Renal cortex interstitium (tissue), 15 donors: ENCODE results near the gene RHBDF1. TPM values are rescaled to one million over a fixed set of nuclear protein-coding genes. Genes with fewer than 3 reads are reported as not detected.

Source experiments
- DNase-seq, 11 donors: peaks; one replicate each; pipeline ENCODE4 v3.0.0-alpha.2; 2013; ENCODE audit warnings: low read depth in 9 of 11, low spot score in 4 of 11; ENCODE audit errors: extremely low read depth in 1 of 11
- long read RNA-seq, 16 experiments: transcript quantifications; one replicate each; lab custom pipeline, GENCODE V29; 2026
- polyA plus RNA-seq, 3 donors: library from polyadenylated mRNA; unstranded; fragments of 120-200 nt; gene quantifications; one replicate each; pipeline ENCODE4 v1.2.1, GENCODE V29; 2013; ENCODE audit not compliant: insufficient read length in 3 of 3

The RHBDF1 gene
- polyA plus RNA-seq: 10 to 100 TPM; 22.0 to 30.6 (median 25.7) TPM
- long read RNA-seq, donor 1: 0 reads
- long read RNA-seq, donor 2: 0 reads
- long read RNA-seq, donor 3: 0 reads
- long read RNA-seq, donor 4, partial matches to known transcripts: 0 of 3 reads
- long read RNA-seq, donor 4, other reads (novel, unspliced or antisense): 0 of 3 reads
- long read RNA-seq, donor 5: 0 reads
- long read RNA-seq, donor 6, partial matches to known transcripts: 0 of 1 reads
- long read RNA-seq, donor 6, other reads (novel, unspliced or antisense): 0 of 1 reads
- long read RNA-seq, donor 7: 0 reads
- long read RNA-seq, donor 8: 0 reads
- long read RNA-seq, donor 9, partial matches to known transcripts: 0 of 2 reads
- long read RNA-seq, donor 9, other reads (novel, unspliced or antisense): 0 of 2 reads
- long read RNA-seq, donor 10, partial matches to known transcripts: 0 of 2 reads
- long read RNA-seq, donor 10, other reads (novel, unspliced or antisense): 0 of 2 reads
- long read RNA-seq, donor 11, partial matches to known transcripts: 0 of 3 reads
- long read RNA-seq, donor 11, other reads (novel, unspliced or antisense): 0 of 3 reads
- long read RNA-seq, donor 12, partial matches to known transcripts: 0 of 1 reads
- long read RNA-seq, donor 12, other reads (novel, unspliced or antisense): 0 of 1 reads
- long read RNA-seq, donor 13: 0 reads
- long read RNA-seq, donor 14, partial matches to known transcripts: 0 of 1 reads
- long read RNA-seq, donor 14, other reads (novel, unspliced or antisense): 0 of 1 reads
- long read RNA-seq, donor 15, partial matches to known transcripts: 0 of 3 reads
- long read RNA-seq, donor 15, other reads (novel, unspliced or antisense): 0 of 3 reads
- long read RNA-seq, donor 16, partial matches to known transcripts: 0 of 4 reads
- long read RNA-seq, donor 16, other reads (novel, unspliced or antisense): 0 of 4 reads

- no peak for DNase-seq
Measured at GRCh38 chr16:72561-73548, at the start of gene RHBDF1. TSS of gene RHBDF1 (minus strand) at chr16:72631. CDS start at chr16:65015, 7,616 bp downstream.

- no peak for DNase-seq
Measured at GRCh38 chr16:120756-121155, 48.3 kb upstream of the RHBDF1 start.

DNA sequence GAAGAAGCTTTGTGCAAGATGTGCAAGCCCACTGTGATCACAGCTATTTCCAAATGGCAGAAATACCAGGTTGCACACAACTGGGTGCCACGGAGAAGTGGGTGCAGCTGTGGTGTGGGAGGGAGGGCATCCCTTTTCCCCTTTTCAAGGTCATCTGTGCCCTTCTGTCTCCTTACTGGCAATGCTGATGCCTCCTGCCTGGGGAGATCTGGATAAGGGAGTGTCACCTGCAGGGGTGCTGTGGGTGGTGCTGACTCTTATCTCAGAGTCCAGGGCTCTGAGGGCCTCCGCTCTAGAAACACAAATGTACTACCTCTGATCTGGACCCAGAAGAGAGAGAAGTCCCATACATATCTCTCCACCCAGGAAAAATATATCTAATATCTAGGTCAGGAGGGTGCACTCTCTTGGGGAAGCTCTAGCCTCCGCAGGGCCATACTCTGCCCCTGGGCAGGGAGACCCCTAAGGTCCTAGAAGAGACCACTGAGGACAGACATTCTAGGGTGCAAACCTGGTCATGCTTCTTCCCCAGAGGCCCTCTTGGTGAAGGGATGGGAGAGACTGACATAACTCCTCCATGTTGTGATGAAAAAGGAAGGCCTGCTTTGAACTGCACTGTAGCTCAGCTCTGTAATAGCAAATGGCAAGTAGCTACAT lies 47.5 kb upstream of the RHBDF1 start:
- no peak for DNase-seq

DNA sequence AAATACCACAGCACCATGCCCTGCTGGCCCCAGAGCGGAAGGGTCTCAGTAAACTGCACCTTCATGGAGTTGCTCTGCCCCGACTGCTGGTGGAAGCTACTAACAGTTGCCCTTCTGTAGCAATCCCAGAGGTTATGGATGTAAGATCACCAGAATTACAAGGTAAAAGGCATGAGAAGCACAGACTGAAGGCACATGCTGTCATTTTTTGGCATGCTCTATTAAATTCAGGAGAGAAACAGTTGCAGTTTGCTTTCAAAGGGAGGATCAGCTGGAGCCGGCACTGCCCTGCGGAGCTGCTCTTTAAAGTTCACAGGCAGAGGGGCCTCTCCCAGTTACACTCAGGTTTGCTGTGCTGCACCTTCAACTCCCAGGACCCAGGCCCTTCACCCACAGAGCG lies 46.9 kb upstream of the RHBDF1 start:
- no peak for DNase-seq

DNA sequence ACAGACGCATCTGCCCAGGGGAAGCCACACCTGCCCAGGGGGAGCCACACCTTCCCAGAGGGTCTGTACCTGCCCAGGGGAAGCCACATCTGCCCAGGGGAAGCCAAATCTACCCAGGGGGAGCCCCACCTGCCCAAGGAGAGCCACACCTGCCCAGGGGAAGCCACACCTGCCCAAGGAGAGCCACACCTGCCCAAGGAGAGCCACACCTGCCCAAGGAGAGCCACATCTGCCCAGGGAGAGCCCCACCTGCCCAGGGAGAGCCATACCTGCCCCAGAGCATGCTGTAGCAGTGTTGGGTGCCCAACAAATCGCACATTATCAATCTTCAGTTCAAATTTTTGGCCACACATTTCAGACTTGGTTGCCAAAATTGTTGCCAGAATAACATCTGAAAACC lies 46.4 kb upstream of the RHBDF1 start:
- DNase-seq: no peak

DNA sequence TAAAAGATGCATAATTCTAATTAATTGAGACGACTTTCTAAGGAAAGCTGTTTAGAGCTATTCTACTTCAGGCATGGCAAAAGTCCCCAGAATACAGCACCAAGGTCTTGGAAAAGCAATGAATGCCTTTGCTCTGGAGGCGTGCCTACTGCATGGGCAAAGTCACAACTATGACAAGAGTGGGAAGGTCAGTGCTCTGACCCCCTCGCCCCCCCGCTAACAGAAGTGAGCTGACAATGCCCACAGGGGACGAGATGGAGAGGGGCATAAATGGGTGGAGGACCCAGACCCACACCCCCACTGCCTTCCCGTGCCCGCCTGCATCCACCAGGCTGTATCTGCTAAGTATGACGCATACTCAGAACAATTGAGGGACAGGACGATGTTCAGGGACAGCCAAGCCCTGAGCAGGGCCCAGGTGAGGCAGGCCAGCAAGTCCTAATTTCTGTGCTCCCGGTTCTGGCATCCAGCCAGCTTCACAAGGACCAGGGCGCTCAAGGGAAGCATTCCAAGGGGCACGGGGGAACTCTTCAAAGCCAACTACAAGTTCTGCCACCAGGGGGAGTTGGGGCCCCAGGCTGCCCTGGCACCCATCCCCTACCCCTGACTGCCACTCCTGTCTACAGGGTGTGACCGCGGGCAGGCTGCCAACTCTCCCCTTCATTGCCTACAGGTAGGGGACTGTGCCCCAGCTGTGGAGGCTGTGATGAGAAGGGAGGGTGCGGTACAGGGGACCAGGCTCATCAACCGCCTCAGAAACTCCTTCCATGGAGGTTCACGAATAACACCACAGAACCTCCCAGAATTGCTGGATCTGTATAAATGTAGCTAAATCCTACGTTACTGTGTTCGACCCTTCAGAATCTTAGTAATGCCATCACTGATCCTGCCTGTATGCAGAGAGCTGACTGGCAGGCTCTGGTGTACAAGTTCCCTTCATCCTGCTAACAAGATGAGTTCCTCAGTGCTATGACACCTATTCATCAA lies 45.2 kb upstream of the RHBDF1 start:
- DNase-seq: peak in 5 of 11 donors; percentile 37 to 62 (median 49)

DNA sequence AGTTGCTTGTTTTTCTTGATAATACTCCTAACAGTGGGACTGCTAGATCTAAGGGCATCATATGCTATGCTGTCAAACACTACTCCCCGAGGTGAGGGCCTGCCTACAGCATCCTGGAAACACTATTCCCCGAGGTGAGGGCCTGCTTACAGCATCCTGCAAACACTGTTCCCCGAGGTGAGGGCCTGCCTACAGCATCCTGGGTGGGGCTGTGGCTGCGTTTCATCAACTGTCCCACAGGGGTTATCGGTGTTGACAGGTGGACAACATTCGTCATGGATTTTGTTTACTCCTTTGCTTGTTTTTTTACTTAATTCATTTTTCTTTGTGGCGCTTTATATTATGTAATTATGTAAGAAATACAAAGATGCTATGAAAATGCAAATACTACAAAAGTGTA lies 43.6 kb upstream of the RHBDF1 start:
- no peak for DNase-seq

GRCh38 chr16:114327-114726 lies 41.9 kb upstream of the RHBDF1 start:
- DNase-seq: no peak

DNA sequence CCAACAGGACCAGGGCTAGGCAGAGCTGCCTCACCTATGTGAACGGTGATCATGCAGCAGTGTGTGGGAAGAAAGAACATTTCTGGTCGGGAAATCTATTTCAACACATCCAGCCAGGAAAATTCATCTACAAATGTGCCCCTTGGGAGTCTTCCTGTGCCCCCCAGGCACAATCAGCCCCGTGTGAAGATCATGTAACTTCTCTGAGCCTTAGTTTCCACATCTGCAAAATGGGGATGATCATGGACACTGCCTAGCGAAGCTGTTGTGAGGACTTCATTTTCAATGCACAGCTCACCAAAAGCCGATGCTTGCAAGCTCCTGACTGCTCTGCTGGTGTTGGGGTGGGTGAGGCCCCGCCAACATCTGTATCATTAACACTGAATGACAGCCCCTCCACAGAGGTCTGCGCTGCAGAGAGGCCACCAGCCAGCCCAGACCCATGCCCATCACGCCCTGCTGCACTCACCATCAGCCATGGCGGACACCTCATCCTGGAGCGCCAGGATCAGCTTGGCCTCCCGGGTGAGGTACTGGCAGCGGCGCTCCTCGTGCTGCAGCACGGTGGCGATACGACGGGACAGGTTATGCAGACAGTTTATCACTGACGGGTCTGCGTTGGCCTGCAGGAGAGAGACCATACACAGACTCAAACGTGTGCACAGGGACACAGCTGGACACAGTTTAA lies 39.9 kb upstream of the RHBDF1 start:
- no peak for DNase-seq

DNA sequence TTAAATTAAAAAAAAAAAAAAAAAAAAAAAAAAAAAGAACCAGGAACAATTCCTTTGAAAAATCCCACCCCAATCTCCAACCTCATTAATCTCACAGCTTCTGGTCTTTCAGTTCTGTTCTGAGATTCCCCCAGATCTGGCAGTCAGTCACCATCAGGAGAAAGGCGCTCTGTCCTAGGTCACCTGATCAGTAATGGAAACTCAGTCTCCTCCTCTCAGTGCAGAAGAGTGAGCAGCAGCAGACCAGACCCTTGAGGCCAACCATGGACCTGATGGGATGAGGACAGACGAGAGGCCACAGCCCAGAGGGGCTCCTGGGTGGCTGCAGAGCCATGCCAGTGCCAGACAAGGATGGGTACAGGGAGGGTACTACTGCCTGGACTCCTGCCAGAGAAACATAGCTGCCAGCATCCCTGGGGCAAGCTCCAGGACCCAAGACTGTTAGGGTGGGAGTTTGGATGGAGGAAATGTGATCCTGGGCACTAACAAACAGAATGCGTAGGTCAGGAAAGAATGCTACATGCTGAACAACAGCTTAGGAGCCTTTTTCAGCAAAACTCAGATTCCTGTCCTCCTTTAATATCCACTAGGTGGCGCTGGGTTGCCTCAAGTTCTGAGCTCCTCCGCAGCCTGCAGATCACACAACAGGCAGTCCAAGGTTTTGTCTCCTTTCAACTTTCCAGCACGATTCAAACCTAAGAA lies 34.3 kb upstream of the RHBDF1 start:
- peak in 8 of 11 donors; percentile 56 to 76 (median 66) for DNase-seq

DNA sequence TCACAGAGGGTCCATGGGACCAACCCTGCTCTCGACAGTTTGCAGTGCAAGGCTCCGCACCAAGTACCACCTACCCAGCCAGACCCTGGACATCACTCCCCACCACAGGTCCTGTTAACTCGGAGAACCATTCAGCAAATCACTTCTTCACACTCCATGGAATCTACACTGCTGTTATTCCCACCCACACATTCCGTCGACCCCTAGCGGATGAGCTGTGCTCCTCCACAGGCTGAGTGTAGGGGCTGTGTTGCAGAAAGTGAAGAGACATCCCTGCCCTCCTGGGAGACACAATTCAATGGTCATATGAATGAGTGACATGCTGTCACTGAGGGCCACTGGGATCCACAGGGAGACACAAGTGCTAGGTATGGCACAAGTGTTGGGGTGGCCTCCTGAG lies 33.1 kb upstream of the RHBDF1 start:
- no peak for DNase-seq

- no peak for DNase-seq
Measured at GRCh38 chr16:104928-105327, 32.5 kb upstream of the RHBDF1 start.

DNA sequence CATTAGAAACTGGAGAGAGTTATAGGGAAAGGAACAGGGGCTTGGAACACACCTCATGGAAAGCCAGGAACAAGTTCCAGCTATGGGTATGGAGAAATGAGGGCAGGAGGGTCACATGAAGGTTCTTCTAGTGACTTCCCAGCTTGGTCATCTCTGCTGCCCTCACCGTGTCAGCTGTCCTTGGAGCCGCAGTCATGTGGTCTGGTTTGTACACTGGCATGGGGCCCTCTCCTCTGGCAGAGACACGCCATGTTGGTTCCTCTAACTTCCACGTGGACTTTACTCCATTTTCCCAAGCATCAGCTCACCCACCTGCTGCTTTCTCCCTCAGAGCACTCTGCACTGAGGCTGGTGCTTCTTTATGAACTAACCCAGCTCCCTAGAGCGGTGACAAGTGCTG lies 31.9 kb upstream of the RHBDF1 start:
- no peak for DNase-seq

DNA sequence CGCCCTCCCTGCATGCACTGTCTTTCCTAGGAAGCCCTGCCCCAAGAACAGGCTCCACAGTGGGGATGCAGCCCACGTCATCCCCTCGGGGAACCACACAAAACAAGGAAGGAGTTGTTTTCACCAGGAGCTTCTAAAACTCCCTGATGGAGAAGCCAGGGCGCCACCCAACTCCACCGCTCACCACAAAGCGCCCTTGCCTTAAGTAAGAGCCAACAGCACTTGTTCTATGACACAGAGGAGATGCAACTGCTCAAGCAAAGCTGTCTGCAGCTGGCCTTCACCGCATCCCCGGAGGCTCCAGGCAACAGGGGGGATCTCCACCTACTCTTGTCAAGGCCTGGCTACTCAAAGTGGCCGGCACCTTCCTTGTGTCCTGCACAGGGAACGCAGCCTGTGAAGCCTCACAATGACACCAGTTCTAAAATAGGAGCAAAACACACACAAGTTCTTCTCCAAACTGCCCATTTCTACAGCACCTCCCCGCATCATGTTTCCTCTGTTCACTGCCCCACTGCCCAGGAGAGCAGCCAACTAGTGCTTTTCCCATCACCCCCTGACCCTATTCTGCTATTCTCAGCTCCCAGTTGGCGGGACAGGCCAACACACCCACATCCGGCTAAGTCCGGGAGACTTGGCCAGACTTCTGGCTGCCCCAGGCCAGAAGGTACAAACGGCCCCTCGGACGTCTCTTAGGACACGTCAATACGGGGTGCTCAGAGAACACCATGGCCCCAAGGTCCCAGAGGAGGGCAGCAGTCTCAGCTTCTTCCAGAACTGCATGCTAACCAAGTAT lies 29.8 kb upstream of the RHBDF1 start:
- DNase-seq: peak in 1 of 11 donors; percentile 18

GRCh38 chr16:101586-101985 lies 29.2 kb upstream of the RHBDF1 start:
- no peak for DNase-seq
